LoVo (cell line): ENCODE data around the gene S100A14.
"Not testable (repeated sequence)": the region's sequence is repeated elsewhere in the genome, so short reads cannot be mapped to it uniquely, and the experiment has no call there.

Experiments
- DNase-seq: peaks from one replicate; pipeline ENCODE4 v3.0.0-alpha.2; 2016; ENCODE audit warnings: low spot score

Gene S100A14

GRCh38 chr1:153616144-153616916 lies at the start of gene S100A14:
Gene S100A14 (minus strand): TSS chr1:153616325. CDS start chr1:153615858, 467 bp downstream.
- DNase-seq: peak; percentile 92

- no peak for DNase-seq
Measured at GRCh38 chr1:153663211-153663610, 47.1 kb upstream of the S100A14 start.

- DNase-seq: no peak
Measured at GRCh38 chr1:153662269-153662668, 46.1 kb upstream of the S100A14 start.

GRCh38 chr1:153661111-153661708 lies 45.1 kb upstream of the S100A14 start:
- DNase-seq: no peak

GRCh38 chr1:153659656-153660055 lies 43.5 kb upstream of the S100A14 start:
- DNase-seq: no peak

GRCh38 chr1:153659175-153659534 lies 43.0 kb upstream of the S100A14 start:
- DNase-seq: no peak

- DNase-seq: peak; percentile 90
Measured at GRCh38 chr1:153658400-153659174, 42.5 kb upstream of the S100A14 start, which contains the start of gene SNAPIN. Gene SNAPIN (plus strand): TSS chr1:153658703. CDS start chr1:153658744, 41 bp downstream.

GRCh38 chr1:153655333-153655732 lies 39.2 kb upstream of the S100A14 start:
- no peak for DNase-seq

- DNase-seq: no peak
Measured at GRCh38 chr1:153652805-153653500, 36.8 kb upstream of the S100A14 start.

GRCh38 chr1:153651771-153652170 lies 35.6 kb upstream of the S100A14 start:
- DNase-seq: no peak

- no peak for DNase-seq
Measured at GRCh38 chr1:153649863-153650235, 33.7 kb upstream of the S100A14 start.

GRCh38 chr1:153649137-153649862 lies 33.2 kb upstream of the S100A14 start:
- no peak for DNase-seq

GRCh38 chr1:153648000-153648643 lies 32.0 kb upstream of the S100A14 start:
- DNase-seq: no peak

GRCh38 chr1:153647346-153647714 lies 31.2 kb upstream of the S100A14 start:
- no peak for DNase-seq

GRCh38 chr1:153646672-153647345 lies 30.7 kb upstream of the S100A14 start:
- DNase-seq: no peak

GRCh38 chr1:153643816-153644215 lies 27.7 kb upstream of the S100A14 start:
- DNase-seq: no peak

GRCh38 chr1:153643100-153643499 lies 27.0 kb upstream of the S100A14 start:
- no peak for DNase-seq

GRCh38 chr1:153642161-153642560 lies 26.0 kb upstream of the S100A14 start:
- no peak for DNase-seq

GRCh38 chr1:153640861-153641260 lies 24.7 kb upstream of the S100A14 start:
- DNase-seq: no peak

- not testable (repeated sequence) for DNase-seq
Measured at GRCh38 chr1:153640213-153640612, 24.1 kb upstream of the S100A14 start.

- DNase-seq: no peak
Measured at GRCh38 chr1:153639280-153639679, 23.2 kb upstream of the S100A14 start.
